ENCODE results near the gene IRF7.

GRCh38 chr11:656866-657265 lies 41.1 kb upstream of the IRF7 start:
- TF ChIP-seq EZH2phosphoT487 (IDR thresholded peaks at IDR 0.05; ENCODE audit: insufficient read depth, low read depth) (no peak), EZH2 (IDR thresholded peaks at IDR 0.05; ENCODE audit: insufficient read depth, poor library complexity, severe bottlenecking) (no peak)

Measured in GM23248 (cell line).